Germinal center (tissue), 1 donor: ENCODE measurements around the gene SAP30L.

ENCODE experiments used
- DNase-seq: peaks from one replicate; pipeline ENCODE4 v3.0.0; 2012; ENCODE audit warnings: mixed read lengths, low spot score

SAP30L gene

GRCh38 chr5:154481584-154482381 is 36.0 kb downstream of the SAP30L start:
- DNase-seq = no peak

GRCh38 chr5:154482528-154483449 is 37.0 kb downstream of the SAP30L start:
- no peak for DNase-seq

GRCh38 chr5:154483654-154484392 is 38.0 kb downstream of the SAP30L start:
- no peak for DNase-seq

GRCh38 chr5:154484393-154485095 is 38.7 kb downstream of the SAP30L start:
- no peak for DNase-seq

DNA sequence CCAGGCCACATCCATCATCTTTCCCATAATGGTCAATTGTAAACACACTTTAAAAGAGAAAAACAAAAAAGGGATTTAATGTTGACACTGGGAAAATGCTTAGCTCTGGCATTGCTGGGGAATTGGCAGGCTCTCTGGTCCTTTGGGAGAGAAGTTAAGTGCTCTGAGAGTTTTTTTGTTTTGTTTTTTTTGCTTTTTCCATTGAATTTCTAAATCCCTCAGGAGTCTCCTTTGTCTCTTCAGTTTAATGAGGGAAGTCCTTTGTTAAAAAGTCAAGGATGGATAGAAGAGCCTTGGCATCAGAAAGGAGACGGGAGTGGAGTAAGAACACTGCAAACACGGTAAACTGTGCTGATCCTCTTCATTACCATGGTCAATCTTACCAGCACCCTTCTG is 39.3 kb downstream of the SAP30L start:
- DNase-seq = no peak

- DNase-seq = no peak
Measured at GRCh38 chr5:154485850-154486426, 40.1 kb downstream of the SAP30L start.

DNA sequence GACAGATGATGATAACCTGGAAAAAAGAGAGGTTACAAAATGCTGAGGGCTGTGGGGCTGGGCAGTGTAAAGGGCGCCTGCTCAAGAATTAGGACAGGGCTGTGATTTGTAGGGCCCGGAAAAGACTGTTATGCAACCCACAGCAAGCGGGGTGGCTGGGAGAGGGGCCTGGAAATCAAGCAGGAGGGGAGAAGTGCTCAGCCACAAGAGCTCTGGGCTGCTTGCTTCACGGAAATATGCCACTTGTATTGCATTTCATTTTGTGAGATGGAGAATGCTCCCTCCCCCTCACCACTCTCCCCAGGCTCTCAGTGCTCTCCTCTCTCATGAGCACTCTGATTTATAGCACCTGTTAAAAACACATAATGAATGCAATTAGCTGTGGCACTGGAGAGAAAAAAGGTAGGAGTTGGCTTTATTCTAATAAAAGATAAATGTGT is 40.6 kb downstream of the SAP30L start:
- DNase-seq = no peak

GRCh38 chr5:154487541-154487940 is 41.7 kb downstream of the SAP30L start:
- no peak for DNase-seq

DNA sequence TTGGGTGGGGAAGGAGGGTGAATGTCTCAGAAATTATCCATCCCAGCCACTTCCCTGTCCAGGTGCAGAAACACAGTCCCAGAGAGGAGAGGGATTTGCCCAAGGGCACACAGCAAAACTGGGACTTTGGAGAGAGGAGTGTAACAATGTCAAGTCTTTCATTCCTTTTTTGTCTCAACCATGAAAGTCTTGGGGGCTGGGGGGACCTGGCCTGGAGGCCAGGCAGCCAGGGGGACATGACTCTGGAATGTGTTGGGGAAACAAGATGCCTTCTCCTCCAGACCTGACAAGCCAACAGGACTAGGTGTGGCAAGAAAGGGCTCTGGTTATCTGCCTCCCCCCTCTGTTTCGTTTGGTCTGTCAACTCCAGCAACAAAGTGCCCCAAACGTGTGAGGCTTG is 46.1 kb downstream of the SAP30L start:
- DNase-seq = no peak

- no peak for DNase-seq
Measured at GRCh38 chr5:154493274-154493673, 47.5 kb downstream of the SAP30L start.

DNA sequence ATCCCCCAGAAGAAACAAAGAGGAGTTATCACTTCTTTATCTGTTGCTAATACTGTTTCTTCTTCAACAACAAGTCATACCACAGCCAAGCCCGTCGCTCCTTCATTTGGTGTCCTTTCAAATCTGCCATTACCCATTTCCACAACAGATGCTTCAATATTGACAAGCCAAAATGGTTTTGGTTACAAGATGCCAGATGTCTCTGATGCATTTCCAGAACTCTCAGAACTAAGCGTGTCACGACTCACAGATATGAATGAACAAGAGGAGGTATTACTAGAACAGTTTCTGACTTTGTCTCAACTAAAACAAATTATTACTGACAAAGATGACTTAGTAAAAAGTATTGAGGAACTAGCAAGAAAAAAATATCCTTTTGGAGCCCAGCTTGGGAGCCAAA is 48.2 kb downstream of the SAP30L start:
- DNase-seq = no peak

GRCh38 chr5:154498591-154498990 is 52.8 kb downstream of the SAP30L start:
- DNase-seq = no peak

- no peak for DNase-seq
Measured at GRCh38 chr5:154498994-154499393, 53.2 kb downstream of the SAP30L start.

DNA sequence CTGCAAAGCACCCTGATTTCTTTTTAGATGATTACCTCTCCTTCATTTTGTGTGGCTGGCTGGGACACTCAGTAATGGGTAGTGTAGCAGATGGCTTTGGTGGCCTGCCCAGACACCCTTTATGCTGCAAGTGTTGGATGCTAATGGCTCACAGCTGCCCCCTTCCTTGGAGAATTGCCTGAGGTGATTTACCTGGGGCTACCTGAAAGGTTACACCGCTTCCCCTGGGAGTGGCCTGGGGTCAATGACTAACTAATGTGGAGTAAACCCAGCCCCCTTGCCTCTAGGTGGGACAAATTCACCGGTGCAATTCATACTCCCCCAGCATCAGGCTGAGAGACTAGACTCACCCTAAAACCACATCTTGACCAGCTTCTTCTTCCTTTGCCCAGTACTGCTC is 55.8 kb downstream of the SAP30L start:
- no peak for DNase-seq

DNA sequence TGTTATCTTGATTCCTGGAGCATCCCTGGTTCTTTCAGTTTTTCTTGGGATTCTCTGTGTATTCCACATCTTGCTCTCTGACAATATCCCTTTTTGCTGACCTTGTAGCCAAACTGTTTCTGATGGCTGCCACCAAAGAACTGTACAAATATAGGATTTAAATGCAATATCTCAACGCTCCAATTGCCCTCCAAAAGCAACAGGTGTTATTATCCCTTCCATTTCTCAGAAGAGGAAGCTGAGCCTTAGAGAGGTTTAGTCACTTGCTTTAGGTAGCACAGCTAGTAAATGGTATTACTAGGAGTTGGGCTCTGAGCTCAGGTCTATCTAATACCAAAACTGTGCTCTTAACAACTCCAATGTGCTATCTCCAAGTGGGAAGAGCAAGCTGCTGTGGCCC is 56.4 kb downstream of the SAP30L start:
- DNase-seq = no peak

GRCh38 chr5:154503698-154504039 is 57.9 kb downstream of the SAP30L start:
- no peak for DNase-seq

DNA sequence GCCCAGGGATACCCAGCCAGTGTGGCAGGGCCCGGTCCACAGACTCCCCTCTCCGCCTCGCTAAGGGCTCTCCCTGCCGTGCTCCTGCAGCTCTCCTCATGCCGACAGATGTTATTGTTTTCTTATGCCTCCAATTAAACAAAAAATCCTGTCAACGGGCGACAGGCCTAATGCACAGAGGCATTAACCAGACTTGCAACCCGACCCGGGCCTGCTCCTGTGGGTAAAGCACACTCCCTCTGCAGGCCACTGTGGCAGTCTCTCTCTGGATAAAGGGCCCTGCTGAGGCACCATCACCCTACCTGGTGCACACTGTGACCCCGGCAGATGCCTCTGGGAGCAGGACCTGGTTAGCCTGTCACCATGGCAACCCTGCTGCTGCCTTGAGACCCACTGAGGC is 59.8 kb downstream of the SAP30L start:
- no peak for DNase-seq

GRCh38 chr5:154506049-154506715 is 60.4 kb downstream of the SAP30L start:
- DNase-seq = no peak

DNA sequence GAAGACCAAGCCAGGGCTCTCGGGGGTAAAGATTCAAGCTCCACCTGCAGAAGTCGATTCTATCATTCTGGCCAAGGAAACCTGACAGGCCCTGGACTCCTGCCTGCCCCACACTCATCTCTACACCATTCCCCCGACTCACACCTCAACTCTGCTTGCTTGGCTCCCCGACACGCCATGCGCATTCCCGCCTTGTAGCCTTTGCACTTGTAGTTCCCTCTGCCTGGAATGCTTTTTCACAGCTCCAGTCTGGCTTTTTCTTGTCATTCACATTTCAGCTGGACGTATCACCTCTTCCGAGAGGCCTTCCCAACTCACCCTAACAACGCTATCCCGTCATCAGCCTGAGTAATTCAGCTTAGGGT is 60.9 kb downstream of the SAP30L start:
- no peak for DNase-seq

- DNase-seq = no peak
Measured at GRCh38 chr5:154508114-154508513, 62.3 kb downstream of the SAP30L start.
